H1 (cell line): ENCODE measurements around the gene THAP11. TPM values are rescaled to one million over a fixed set of nuclear protein-coding genes. Genes with fewer than 3 reads are reported as not detected.
A peak's percentile ranks its signal among the peaks of the same experiment; 100 is the strongest.

Experiments
- BACH1 ChIP-seq: IDR thresholded peaks from 2 replicates; pipeline ENCODE4 v1.6.1; 2012; ENCODE audit warnings: low read length, improper control_type of control experiment
- JUND ChIP-seq: IDR thresholded peaks from 2 replicates; pipeline ENCODE4 v1.6.1; 2011; ENCODE audit warnings: mild to moderate bottlenecking, improper control_type of control experiment, low read length
- RFX5 ChIP-seq: IDR thresholded peaks from 2 replicates; pipeline ENCODE4 v1.6.1; 2011; ENCODE audit warnings: low read depth, low read length, improper control_type of control experiment, borderline replicate concordance
- TAF1 ChIP-seq: IDR thresholded peaks from 2 replicates; pipeline ENCODE4 v1.6.1; 2011; ENCODE audit warnings: mild to moderate bottlenecking, low read depth, low read length
- TBP ChIP-seq: IDR thresholded peaks from 2 replicates; pipeline ENCODE4 v1.6.1; 2011; ENCODE audit warnings: low read depth, low read length, improper control_type of control experiment
- polyA plus RNA-seq, 7 experiments: library from polyadenylated mRNA; depleted of rRNA in 3 of 7; stranded (reverse) in 5 of 7; unstranded in 2 of 7; fragments of >200 nt in 5 of 7; fragments of 200-250 nt in 2 of 7; gene quantifications; 1 replicate in 5 of 7; 2 replicates in 1 of 7; 4 replicates in 1 of 7; pipeline versions ENCODE4 v1.2.1 to v1.2.3, GENCODE V29; 2011 to 2013; ENCODE audit warnings: missing spikeins in 2 of 7, mixed read lengths in 2 of 7
- total RNA-seq: library from RNA; stranded (reverse); fragmentation: NEBNext Ultra II Directional; extraction: Animal tissue kit (Norgen Biotek cat#: 25700); gene quantifications from 2 replicates; pipeline ENCODE4 v1.2.1, GENCODE V29; 2021
- TF ChIP-seq, protein P1 (sequence below): fragments of 300-600 bp; sonication (generic); IDR thresholded peaks from 2 replicates; pipeline ENCODE4 v1.7.1; 2012; ENCODE audit warnings: low read length, moderate library complexity, mild to moderate bottlenecking, inconsistent platforms; ENCODE audit not compliant: insufficient replicate concordance
- TF ChIP-seq, protein P2 (sequence below): IDR thresholded peaks from 2 replicates; pipeline ENCODE4 v1.6.1; 2011; ENCODE audit warnings: low read depth, mild to moderate bottlenecking, low read length; ENCODE audit not compliant: insufficient read depth
- TF ChIP-seq, protein P3 (sequence below): IDR thresholded peaks from 2 replicates; pipeline ENCODE4 v1.6.1; 2012; ENCODE audit warnings: inconsistent platforms

THAP11 gene
- total and polyA plus RNA-seq, 2 of the 8 experiments (the other 6 are each of a cell fraction or from before 2014, with no cell fraction given): 50.8 to 54.8 TPM

DNA sequence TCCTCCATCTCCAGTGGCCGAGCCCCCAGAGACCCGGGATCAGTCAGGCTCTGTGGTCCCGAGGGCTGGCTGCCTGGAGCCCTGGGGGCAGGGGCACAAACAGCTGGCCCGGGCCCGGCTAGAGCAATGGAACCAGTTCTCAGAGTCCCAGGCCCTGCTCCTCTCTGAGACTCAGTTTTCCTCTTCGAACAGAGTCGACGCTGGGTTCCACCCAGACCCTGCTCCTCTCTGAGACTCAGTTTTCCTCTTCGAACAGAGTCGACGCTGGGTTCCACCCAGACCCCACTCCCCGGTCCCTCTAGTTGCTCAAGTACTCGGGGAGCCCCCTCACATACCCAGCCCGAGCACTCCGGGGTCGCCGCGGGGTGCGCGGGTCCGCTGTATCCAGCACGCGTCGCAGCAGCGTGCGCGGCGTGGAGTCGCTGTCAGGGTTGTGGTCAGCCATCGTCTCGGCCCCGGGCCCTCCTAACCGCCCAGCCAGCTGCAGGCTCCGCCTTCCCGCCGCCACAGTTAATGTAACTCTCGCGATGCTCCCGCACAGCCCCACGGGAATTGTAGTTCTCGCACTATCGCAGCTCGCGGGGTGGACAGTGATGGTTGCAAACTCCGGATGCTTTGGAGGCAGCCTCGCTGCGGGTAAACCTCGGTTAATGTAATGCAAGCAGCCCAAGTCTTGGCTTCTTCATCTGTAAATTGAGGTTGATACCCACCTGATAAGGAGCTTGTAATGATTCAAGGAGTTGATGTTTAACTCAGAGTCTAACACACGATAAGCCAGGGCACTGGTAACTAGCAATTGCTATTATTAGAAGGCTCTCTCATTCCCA is 8.5 kb upstream of the THAP11 start (continued):
- TF ChIP-seq, protein P1, sequence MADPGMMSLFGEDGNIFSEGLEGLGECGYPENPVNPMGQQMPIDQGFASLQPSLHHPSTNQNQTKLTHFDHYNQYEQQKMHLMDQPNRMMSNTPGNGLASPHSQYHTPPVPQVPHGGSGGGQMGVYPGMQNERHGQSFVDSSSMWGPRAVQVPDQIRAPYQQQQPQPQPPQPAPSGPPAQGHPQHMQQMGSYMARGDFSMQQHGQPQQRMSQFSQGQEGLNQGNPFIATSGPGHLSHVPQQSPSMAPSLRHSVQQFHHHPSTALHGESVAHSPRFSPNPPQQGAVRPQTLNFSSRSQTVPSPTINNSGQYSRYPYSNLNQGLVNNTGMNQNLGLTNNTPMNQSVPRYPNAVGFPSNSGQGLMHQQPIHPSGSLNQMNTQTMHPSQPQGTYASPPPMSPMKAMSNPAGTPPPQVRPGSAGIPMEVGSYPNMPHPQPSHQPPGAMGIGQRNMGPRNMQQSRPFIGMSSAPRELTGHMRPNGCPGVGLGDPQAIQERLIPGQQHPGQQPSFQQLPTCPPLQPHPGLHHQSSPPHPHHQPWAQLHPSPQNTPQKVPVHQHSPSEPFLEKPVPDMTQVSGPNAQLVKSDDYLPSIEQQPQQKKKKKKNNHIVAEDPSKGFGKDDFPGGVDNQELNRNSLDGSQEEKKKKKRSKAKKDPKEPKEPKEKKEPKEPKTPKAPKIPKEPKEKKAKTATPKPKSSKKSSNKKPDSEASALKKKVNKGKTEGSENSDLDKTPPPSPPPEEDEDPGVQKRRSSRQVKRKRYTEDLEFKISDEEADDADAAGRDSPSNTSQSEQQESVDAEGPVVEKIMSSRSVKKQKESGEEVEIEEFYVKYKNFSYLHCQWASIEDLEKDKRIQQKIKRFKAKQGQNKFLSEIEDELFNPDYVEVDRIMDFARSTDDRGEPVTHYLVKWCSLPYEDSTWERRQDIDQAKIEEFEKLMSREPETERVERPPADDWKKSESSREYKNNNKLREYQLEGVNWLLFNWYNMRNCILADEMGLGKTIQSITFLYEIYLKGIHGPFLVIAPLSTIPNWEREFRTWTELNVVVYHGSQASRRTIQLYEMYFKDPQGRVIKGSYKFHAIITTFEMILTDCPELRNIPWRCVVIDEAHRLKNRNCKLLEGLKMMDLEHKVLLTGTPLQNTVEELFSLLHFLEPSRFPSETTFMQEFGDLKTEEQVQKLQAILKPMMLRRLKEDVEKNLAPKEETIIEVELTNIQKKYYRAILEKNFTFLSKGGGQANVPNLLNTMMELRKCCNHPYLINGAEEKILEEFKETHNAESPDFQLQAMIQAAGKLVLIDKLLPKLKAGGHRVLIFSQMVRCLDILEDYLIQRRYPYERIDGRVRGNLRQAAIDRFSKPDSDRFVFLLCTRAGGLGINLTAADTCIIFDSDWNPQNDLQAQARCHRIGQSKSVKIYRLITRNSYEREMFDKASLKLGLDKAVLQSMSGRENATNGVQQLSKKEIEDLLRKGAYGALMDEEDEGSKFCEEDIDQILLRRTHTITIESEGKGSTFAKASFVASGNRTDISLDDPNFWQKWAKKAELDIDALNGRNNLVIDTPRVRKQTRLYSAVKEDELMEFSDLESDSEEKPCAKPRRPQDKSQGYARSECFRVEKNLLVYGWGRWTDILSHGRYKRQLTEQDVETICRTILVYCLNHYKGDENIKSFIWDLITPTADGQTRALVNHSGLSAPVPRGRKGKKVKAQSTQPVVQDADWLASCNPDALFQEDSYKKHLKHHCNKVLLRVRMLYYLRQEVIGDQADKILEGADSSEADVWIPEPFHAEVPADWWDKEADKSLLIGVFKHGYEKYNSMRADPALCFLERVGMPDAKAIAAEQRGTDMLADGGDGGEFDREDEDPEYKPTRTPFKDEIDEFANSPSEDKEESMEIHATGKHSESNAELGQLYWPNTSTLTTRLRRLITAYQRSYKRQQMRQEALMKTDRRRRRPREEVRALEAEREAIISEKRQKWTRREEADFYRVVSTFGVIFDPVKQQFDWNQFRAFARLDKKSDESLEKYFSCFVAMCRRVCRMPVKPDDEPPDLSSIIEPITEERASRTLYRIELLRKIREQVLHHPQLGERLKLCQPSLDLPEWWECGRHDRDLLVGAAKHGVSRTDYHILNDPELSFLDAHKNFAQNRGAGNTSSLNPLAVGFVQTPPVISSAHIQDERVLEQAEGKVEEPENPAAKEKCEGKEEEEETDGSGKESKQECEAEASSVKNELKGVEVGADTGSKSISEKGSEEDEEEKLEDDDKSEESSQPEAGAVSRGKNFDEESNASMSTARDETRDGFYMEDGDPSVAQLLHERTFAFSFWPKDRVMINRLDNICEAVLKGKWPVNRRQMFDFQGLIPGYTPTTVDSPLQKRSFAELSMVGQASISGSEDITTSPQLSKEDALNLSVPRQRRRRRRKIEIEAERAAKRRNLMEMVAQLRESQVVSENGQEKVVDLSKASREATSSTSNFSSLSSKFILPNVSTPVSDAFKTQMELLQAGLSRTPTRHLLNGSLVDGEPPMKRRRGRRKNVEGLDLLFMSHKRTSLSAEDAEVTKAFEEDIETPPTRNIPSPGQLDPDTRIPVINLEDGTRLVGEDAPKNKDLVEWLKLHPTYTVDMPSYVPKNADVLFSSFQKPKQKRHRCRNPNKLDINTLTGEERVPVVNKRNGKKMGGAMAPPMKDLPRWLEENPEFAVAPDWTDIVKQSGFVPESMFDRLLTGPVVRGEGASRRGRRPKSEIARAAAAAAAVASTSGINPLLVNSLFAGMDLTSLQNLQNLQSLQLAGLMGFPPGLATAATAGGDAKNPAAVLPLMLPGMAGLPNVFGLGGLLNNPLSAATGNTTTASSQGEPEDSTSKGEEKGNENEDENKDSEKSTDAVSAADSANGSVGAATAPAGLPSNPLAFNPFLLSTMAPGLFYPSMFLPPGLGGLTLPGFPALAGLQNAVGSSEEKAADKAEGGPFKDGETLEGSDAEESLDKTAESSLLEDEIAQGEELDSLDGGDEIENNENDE: no peak
- TF ChIP-seq TAF1 (peak; percentile 90), JUND (0 out of 2 replicates have a peak, but pooled peaks have one; percentile 16), BACH1 (no peak), TBP (peak; percentile 89), RFX5 (no peak)
- TF ChIP-seq, protein P2, sequence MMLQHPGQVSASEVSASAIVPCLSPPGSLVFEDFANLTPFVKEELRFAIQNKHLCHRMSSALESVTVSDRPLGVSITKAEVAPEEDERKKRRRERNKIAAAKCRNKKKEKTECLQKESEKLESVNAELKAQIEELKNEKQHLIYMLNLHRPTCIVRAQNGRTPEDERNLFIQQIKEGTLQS: no peak
- TF ChIP-seq, protein P3, sequence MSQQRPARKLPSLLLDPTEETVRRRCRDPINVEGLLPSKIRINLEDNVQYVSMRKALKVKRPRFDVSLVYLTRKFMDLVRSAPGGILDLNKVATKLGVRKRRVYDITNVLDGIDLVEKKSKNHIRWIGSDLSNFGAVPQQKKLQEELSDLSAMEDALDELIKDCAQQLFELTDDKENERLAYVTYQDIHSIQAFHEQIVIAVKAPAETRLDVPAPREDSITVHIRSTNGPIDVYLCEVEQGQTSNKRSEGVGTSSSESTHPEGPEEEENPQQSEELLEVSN: peak; percentile 56
